KMS-11 (cell line): ENCODE data around the gene LARP6.

Experiments
- H2AFZ ChIP-seq: fragments of 200-600 bp; sonication (generic); 2 replicates; pipeline ENCODE4 v1.6.1; 2016; ENCODE audit warnings: antibody characterized with exemption, mixed run types, low read depth
- H3K27ac ChIP-seq: fragments of 200-600 bp; sonication (generic); 2 replicates; pipeline ENCODE4 v1.6.1; 2016; ENCODE audit warnings: mild to moderate bottlenecking, mixed run types
- H3K27me3 ChIP-seq: fragments of 200-600 bp; sonication (generic); 2 replicates; pipeline ENCODE4 v1.6.1; 2017; ENCODE audit warnings: mild to moderate bottlenecking, low read depth, mixed run types, moderate library complexity; ENCODE audit not compliant: insufficient read depth
- H3K36me3 ChIP-seq: fragments of 200-600 bp; sonication (generic); 2 replicates; pipeline ENCODE4 v1.6.1; 2017; ENCODE audit warnings: mild to moderate bottlenecking, mixed run types; ENCODE audit not compliant: insufficient read depth
- H3K4me1 ChIP-seq: fragments of 200-600 bp; sonication (generic); 2 replicates; pipeline ENCODE4 v1.6.1; 2016; ENCODE audit warnings: mild to moderate bottlenecking, low read depth, mixed run types; ENCODE audit not compliant: poor library complexity, severe bottlenecking
- H3K4me2 ChIP-seq: fragments of 200-600 bp; sonication (generic); 2 replicates; pipeline ENCODE4 v1.7.0; 2016; ENCODE audit warnings: mild to moderate bottlenecking, mixed run types
- H3K4me3 ChIP-seq: fragments of 200-600 bp; sonication (generic); IDR thresholded peaks from 2 replicates; pipeline ENCODE4 v1.6.1; 2017; ENCODE audit warnings: low read depth, low read length, mixed read lengths; ENCODE audit not compliant: insufficient read depth
- H3K79me2 ChIP-seq: fragments of 200-600 bp; sonication (generic); 2 replicates; pipeline ENCODE4 v1.6.1; 2016; ENCODE audit warnings: low read depth, mixed run types; ENCODE audit not compliant: insufficient read depth
- H3K9ac ChIP-seq: fragments of 200-600 bp; sonication (generic); 2 replicates; pipeline ENCODE4 v1.6.1; 2016; ENCODE audit warnings: mild to moderate bottlenecking, mixed run types
- H4K20me1 ChIP-seq: fragments of 200-600 bp; sonication (generic); 2 replicates; pipeline ENCODE4 v1.6.1; 2016; ENCODE audit warnings: mild to moderate bottlenecking, mixed run types; ENCODE audit not compliant: insufficient read depth
- TF ChIP-seq, protein P1 (sequence below): fragments of 200-600 bp; sonication (generic); conservative IDR thresholded peaks from 2 replicates; pipeline ENCODE4 v1.6.1; 2017; ENCODE audit warnings: low read depth, mild to moderate bottlenecking, antibody characterized with exemption, low read length, moderate library complexity, mixed read lengths

The LARP6 gene

DNA sequence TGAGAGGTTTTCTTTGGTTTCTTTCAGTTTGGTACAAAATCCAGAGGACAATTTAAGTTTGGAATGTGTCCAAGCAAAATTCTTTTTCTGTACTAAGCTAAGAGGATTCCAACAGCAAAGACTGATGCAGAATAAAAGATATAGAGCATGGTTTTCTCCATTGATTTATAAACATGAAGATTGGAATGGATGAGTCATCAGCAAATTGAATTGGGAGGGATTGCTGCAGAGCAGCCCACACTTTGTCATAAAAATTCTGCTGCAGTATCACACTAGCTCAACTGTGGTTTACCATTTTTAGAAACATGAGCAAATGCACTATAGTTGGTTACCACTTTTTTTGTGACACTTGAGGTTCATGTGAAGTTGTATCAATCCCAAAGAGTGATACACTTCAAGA, 16.1 kb upstream of the LARP6 start:
- peaks cover 19% of the 10 kb centered on the region for H3K4me1 ChIP-seq
- no peak overlapping the region for H2AFZ ChIP-seq
- no peaks in the 10 kb centered on the region for H4K20me1 ChIP-seq
- H3K4me3 ChIP-seq: no peak overlapping the region
- TF ChIP-seq, protein P1, sequence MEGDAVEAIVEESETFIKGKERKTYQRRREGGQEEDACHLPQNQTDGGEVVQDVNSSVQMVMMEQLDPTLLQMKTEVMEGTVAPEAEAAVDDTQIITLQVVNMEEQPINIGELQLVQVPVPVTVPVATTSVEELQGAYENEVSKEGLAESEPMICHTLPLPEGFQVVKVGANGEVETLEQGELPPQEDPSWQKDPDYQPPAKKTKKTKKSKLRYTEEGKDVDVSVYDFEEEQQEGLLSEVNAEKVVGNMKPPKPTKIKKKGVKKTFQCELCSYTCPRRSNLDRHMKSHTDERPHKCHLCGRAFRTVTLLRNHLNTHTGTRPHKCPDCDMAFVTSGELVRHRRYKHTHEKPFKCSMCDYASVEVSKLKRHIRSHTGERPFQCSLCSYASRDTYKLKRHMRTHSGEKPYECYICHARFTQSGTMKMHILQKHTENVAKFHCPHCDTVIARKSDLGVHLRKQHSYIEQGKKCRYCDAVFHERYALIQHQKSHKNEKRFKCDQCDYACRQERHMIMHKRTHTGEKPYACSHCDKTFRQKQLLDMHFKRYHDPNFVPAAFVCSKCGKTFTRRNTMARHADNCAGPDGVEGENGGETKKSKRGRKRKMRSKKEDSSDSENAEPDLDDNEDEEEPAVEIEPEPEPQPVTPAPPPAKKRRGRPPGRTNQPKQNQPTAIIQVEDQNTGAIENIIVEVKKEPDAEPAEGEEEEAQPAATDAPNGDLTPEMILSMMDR: no peak
- no peak overlapping the region for H3K9ac ChIP-seq
- H3K36me3 ChIP-seq: no peaks in the 10 kb centered on the region
- H3K27me3 ChIP-seq: no peaks in the 10 kb centered on the region
- peak overlapping the region; percentile 64 for H3K4me2 ChIP-seq
- H3K79me2 ChIP-seq: no peaks in the 10 kb centered on the region
- 0 out of 2 replicates have a peak overlapping the region, but pooled peaks have one; percentile 8 for H3K27ac ChIP-seq

DNA sequence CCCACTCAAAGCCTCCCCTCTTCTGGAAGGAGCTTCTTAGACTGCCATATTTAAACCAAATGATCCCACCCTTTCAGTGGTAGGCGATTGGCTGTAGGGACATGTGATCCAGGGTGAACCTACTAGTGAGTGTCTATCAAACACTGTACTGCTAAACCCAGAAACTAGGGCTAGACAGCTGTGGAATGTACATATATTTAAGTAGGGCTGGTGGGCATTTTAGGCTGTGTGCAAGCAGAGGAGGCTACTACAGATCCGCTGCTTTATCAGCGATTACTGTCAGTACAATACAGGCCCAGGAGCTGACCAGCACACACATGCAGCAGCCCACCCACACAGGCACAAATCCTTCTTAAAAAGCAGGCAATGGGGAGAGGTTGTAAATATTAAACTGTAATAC, 15.4 kb upstream of the LARP6 start:
- Histone ChIP-seq H3K9ac (no peak overlapping the region), H4K20me1 (no peaks in the 10 kb centered on the region), H3K4me3 (no peak overlapping the region), H3K27ac (no peak overlapping the region), H3K27me3 (no peaks in the 10 kb centered on the region), H3K79me2 (no peaks in the 10 kb centered on the region), H3K36me3 (no peaks in the 10 kb centered on the region), H2AFZ (peak overlapping the region; percentile 19; the same call in 1 of the 2 replicates), H3K4me1 (peaks cover 19% of the 10 kb centered on the region), H3K4me2 (peak overlapping the region; percentile 64; the same call in 1 of the 2 replicates)
- TF ChIP-seq, protein P1: no peak

DNA sequence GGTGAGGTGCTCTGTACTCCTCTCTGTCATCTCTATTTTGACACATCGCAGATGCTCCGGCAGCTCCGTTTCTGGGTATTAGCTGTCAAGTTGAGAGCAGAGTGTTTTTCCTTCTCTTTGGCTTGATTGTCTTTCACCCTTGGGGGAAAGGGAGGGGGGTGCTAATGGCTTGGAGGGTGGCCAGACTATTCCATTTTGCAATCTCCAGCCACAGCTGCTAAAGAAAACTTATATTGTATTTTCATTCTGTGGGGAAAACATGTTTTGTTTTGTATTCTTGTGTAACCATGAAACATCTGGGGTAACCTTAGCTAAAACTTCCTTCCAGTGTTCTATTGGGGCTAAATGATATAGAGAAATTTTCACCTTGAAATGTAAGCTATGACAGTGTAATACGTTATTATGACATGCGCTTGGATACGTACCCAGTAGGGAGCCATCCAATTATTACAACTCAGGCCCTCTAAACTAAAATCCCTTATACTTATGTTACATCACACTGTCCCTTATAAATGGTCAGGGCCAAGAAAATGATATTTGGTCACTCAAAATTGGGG, 14.0 kb upstream of the LARP6 start:
- no peaks in the 10 kb centered on the region for H3K27me3 ChIP-seq
- no peak overlapping the region for H2AFZ ChIP-seq
- no peaks in the 10 kb centered on the region for H4K20me1 ChIP-seq
- H3K36me3 ChIP-seq: no peaks in the 10 kb centered on the region
- no peak overlapping the region for H3K4me3 ChIP-seq
- no peak overlapping the region for H3K27ac ChIP-seq
- H3K9ac ChIP-seq: no peak overlapping the region
- no peak overlapping the region for H3K4me2 ChIP-seq
- no peaks in the 10 kb centered on the region for H3K79me2 ChIP-seq
- TF ChIP-seq, protein P1: no peak
- peaks cover 19% of the 10 kb centered on the region for H3K4me1 ChIP-seq

DNA sequence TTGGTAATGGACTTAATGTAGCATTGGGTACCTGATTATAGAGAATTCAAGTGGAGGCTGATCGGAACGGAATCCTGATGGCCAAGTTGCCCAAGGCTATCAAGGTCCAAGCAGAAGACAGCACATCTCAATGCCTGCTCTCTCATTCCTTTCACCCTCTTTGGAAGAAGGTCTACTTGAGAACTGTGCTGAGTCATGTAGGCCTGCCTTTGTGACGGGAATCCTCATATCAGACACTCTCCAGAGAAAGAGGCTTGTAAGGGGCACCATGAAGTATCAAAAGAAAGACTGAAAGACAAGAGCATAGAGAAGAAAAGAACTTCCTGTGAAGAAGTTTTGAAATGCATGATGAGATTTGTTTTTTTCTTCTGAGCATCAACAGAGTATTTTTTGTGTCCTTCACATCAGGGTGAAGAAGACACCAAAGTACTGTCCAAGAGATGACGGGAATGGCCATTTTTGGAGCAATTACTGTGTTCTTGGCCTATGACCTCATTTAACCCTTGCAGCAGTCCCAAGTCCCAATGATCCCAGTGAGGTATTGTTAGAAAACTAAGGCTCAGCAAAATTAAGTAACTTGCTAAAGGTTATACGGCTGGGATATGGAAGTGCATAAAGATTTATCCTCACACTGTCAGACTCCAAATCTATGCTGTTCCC, 13.2 kb upstream of the LARP6 start:
- H4K20me1 ChIP-seq: no peaks in the 10 kb centered on the region
- no peak overlapping the region for H3K27ac ChIP-seq

More for the DNA sequence above, 13.2 kb upstream of the LARP6 start:
- TF ChIP-seq, protein P1: no peak
- no peak overlapping the region for H3K9ac ChIP-seq
- H2AFZ ChIP-seq: no peak overlapping the region
- no peaks in the 10 kb centered on the region for H3K79me2 ChIP-seq
- H3K27me3 ChIP-seq: no peaks in the 10 kb centered on the region
- no peak overlapping the region for H3K4me3 ChIP-seq
- peaks cover 19% of the 10 kb centered on the region for H3K4me1 ChIP-seq
- no peak overlapping the region for H3K4me2 ChIP-seq
- no peaks in the 10 kb centered on the region for H3K36me3 ChIP-seq
